HepG2 (cell line): ENCODE results near the gene MRPL14. TPM values are rescaled to one million over a fixed set of nuclear protein-coding genes. Genes with fewer than 3 reads are reported as not detected.

Experiments used
- ARID5B ChIP-seq: IDR thresholded peaks from 2 replicates; pipeline ENCODE4 v1.4.0; 2020; ENCODE audit warnings: mild to moderate bottlenecking, missing genetic modification reagents
- ERF ChIP-seq: IDR thresholded peaks from 2 replicates; pipeline ENCODE4 v1.6.1; 2018; ENCODE audit warnings: missing biosample characterization, missing genetic modification reagents
- GPN1 ChIP-seq: sonication (generic); formaldehyde crosslinking; IDR thresholded peaks from 2 replicates; pipeline ENCODE4 v1.5.1; 2020; ENCODE audit warnings: missing genetic modification reagents, borderline replicate concordance
- HNF1B ChIP-seq: sonication (generic); formaldehyde crosslinking; IDR thresholded peaks from 2 replicates; pipeline ENCODE4 v1.5.1; 2020; ENCODE audit warnings: mild to moderate bottlenecking, moderate library complexity, missing genetic modification reagents
- MLXIP ChIP-seq: sonication (generic); formaldehyde crosslinking; IDR thresholded peaks from 2 replicates; pipeline ENCODE4 v1.9.0; 2021; ENCODE audit warnings: missing genetic modification reagents, borderline replicate concordance
- SP140L ChIP-seq: sonication (generic); formaldehyde crosslinking; IDR thresholded peaks from 2 replicates; pipeline ENCODE4 v1.4.0; 2020; ENCODE audit warnings: missing genetic modification reagents, borderline replicate concordance
- ZNF224 ChIP-seq: sonication (generic); formaldehyde crosslinking; IDR thresholded peaks from 2 replicates; pipeline ENCODE4 v1.5.0; 2020; ENCODE audit warnings: mild to moderate bottlenecking, missing genetic modification reagents
- ZNF367 ChIP-seq: sonication (generic); formaldehyde crosslinking; IDR thresholded peaks from 2 replicates; pipeline ENCODE4 v1.4.0; 2020; ENCODE audit warnings: missing genetic modification reagents, borderline replicate concordance
- ZNF446 ChIP-seq: sonication (generic); formaldehyde crosslinking; IDR thresholded peaks from 2 replicates; pipeline ENCODE4 v1.5.0; 2020; ENCODE audit warnings: mild to moderate bottlenecking, missing genetic modification reagents
- polyA plus RNA-seq, 8 experiments: library from polyadenylated mRNA; depleted of rRNA in 3 of 8; stranded (reverse) in 7 of 8; unstranded in 1 of 8; fragments of >200 nt; fragmentation: Illumina TruSeq in 4 of 8; extraction: Trizol in 4 of 8; gene quantifications; 2 replicates each; pipeline versions ENCODE4 v1.2.1 to v1.2.3, GENCODE V29; 2011 to 2016; ENCODE audit warnings: low read depth in 4 of 8, missing spikeins in 1 of 8, mixed read lengths in 1 of 8; ENCODE audit not compliant: insufficient read depth in 1 of 8
- total RNA-seq, 5 experiments: library from RNA; depleted of rRNA; stranded (reverse); fragments of >200 nt; fragmentation: Illumina TruSeq; extraction: Trizol; gene quantifications; 2 replicates each; pipeline ENCODE4 v1.2.3, GENCODE V29; 2016; ENCODE audit warnings: low read depth in 1 of 5
- TF ChIP-seq, protein P1 (sequence below): sonication (generic); formaldehyde crosslinking; IDR thresholded peaks from 2 replicates; pipeline ENCODE4 v1.5.1; 2020; ENCODE audit warnings: missing genetic modification reagents, mild to moderate bottlenecking, borderline replicate concordance
- TF ChIP-seq, protein P2 (sequence below): conservative IDR thresholded peaks from 2 replicates; pipeline ENCODE4 v1.6.1; 2018; ENCODE audit warnings: missing genetic modification reagents
- TF ChIP-seq, protein P3 (sequence below): IDR thresholded peaks from 2 replicates; pipeline ENCODE4 v1.6.1; 2016; ENCODE audit warnings: missing genetic modification reagents, missing compliant biosample characterization

The MRPL14 gene
- total and polyA plus RNA-seq, 2 of the 13 experiments (the other 11 are each of a cell fraction or from before 2014, with no cell fraction given), result 157 to 178 TPM

- TF ChIP-seq, protein P1, sequence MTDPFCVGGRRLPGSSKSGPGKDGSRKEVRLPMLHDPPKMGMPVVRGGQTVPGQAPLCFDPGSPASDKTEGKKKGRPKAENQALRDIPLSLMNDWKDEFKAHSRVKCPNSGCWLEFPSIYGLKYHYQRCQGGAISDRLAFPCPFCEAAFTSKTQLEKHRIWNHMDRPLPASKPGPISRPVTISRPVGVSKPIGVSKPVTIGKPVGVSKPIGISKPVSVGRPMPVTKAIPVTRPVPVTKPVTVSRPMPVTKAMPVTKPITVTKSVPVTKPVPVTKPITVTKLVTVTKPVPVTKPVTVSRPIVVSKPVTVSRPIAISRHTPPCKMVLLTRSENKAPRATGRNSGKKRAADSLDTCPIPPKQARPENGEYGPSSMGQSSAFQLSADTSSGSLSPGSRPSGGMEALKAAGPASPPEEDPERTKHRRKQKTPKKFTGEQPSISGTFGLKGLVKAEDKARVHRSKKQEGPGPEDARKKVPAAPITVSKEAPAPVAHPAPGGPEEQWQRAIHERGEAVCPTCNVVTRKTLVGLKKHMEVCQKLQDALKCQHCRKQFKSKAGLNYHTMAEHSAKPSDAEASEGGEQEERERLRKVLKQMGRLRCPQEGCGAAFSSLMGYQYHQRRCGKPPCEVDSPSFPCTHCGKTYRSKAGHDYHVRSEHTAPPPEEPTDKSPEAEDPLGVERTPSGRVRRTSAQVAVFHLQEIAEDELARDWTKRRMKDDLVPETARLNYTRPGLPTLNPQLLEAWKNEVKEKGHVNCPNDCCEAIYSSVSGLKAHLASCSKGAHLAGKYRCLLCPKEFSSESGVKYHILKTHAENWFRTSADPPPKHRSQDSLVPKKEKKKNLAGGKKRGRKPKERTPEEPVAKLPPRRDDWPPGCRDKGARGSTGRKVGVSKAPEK (CRISPR knock-in tag), result no peak
- TF ChIP-seq ARID5B (0 out of 2 replicates have a peak, but pooled peaks have one; percentile 7), MLXIP (CRISPR knock-in tag) (no peak), ZNF446 (no peak), ZNF367 (CRISPR knock-in tag) (no peak), HNF1B (CRISPR knock-in tag) (peak; percentile 84; the same call in 1 of the 2 replicates), ZNF224 (CRISPR knock-in tag) (no peak), SP140L (CRISPR knock-in tag) (no peak), GPN1 (no peak), ERF (CRISPR knock-in tag) (0 out of 2 replicates have a peak, but pooled peaks have one; percentile 11)
- TF ChIP-seq, protein P2, sequence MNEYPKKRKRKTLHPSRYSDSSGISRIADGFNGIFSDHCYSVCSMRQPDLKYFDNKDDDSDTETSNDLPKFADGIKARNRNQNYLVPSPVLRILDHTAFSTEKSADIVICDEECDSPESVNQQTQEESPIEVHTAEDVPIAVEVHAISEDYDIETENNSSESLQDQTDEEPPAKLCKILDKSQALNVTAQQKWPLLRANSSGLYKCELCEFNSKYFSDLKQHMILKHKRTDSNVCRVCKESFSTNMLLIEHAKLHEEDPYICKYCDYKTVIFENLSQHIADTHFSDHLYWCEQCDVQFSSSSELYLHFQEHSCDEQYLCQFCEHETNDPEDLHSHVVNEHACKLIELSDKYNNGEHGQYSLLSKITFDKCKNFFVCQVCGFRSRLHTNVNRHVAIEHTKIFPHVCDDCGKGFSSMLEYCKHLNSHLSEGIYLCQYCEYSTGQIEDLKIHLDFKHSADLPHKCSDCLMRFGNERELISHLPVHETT (CRISPR knock-in tag), result no peak
- TF ChIP-seq, protein P3, sequence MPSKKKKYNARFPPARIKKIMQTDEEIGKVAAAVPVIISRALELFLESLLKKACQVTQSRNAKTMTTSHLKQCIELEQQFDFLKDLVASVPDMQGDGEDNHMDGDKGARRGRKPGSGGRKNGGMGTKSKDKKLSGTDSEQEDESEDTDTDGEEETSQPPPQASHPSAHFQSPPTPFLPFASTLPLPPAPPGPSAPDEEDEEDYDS (CRISPR knock-in tag), result peak; percentile 31
Observed at GRCh38 chr6:44064089-44064947, 62.9 kb downstream of the MRPL14 start (continued).
